Ascending aorta (tissue), 2 donors: ENCODE measurements around the gene CLIP4. TPM values are rescaled to one million over a fixed set of nuclear protein-coding genes. Genes with fewer than 3 reads are reported as not detected.

Source experiments
- DNase-seq, 2 donors: peaks; one replicate each; pipeline ENCODE4 v3.0.0-alpha.2; 2019; ENCODE audit warnings: low spot score in 2 of 2
- H3K27ac ChIP-seq, 2 donors: fragments of 200-600 bp; sonication (generic); one replicate each; pipeline ENCODE4 v1.5.1; 2016 to 2017; ENCODE audit warnings: mild to moderate bottlenecking in 1 of 2
- H3K27me3 ChIP-seq: fragments of 200-600 bp; sonication (generic); one replicate; pipeline ENCODE4 v1.5.1; 2017
- H3K36me3 ChIP-seq, 2 donors: fragments of 200-600 bp; sonication (generic); one replicate each; pipeline ENCODE4 v1.5.1; 2016
- H3K4me1 ChIP-seq, 2 donors: fragments of 200-600 bp; sonication (generic); one replicate each; pipeline ENCODE4 v1.5.1; 2016 to 2017; ENCODE audit warnings: mild to moderate bottlenecking in 1 of 2
- H3K4me3 ChIP-seq, 2 donors: fragments of 200-600 bp; sonication (generic); one replicate each; pipeline ENCODE4 v1.5.1; 2016 to 2017; ENCODE audit warnings: mild to moderate bottlenecking in 1 of 2
- H3K9me3 ChIP-seq, 2 donors: fragments of 200-600 bp; sonication (generic); one replicate each; pipeline ENCODE4 v1.5.1; 2016
- CTCF ChIP-seq, 3 experiments: fragments of 200-600 bp in 2 of 3; fragments of 450-650 bp in 1 of 3; sonication (generic) in 2 of 3; IDR thresholded peaks; one replicate each; pipeline ENCODE4 v1.5.1; 2016 to 2019; ENCODE audit warnings: antibody characterized with exemption in 3 of 3, mild to moderate bottlenecking in 1 of 3, moderate library complexity in 1 of 3
- intact Hi-C: fragments of 100-400 bp; cut with DNase I; formaldehyde crosslinking; loops from one replicate; pipeline ENCODE4 v1.15.1; 2023
- total RNA-seq: library from RNA; depleted of rRNA; stranded (reverse); fragments of >200 nt; gene quantifications from one replicate; pipeline ENCODE4 v1.1.0, GENCODE V29; 2016

The CLIP4 gene
- total RNA-seq, 1 donor from 2014 or later, result 9.5 TPM

- Histone ChIP-seq H3K4me1 (no peaks in the 10 kb centered on the region), H3K27ac (no peak overlapping the region), H3K9me3 (no peaks in the 10 kb centered on the region), H3K4me3 (no peak overlapping the region), H3K36me3 (no peaks in the 10 kb centered on the region), H3K27me3 (no peaks in the 10 kb centered on the region)
- no peak for TF ChIP-seq CTCF (IDR thresholded peaks at IDR 0.05)
- no peak for DNase-seq
- intact Hi-C loops, result no loop called here
Observed at GRCh38 chr2:29225814-29226213, 110.6 kb downstream of the CLIP4 start.

- DNase-seq, result no peak
- Histone ChIP-seq H3K9me3 (no peaks in the 10 kb centered on the region), H3K27ac (no peak overlapping the region), H3K36me3 (no peaks in the 10 kb centered on the region), H3K27me3 (no peaks in the 10 kb centered on the region), H3K4me1 (no peaks in the 10 kb centered on the region), H3K4me3 (no peak overlapping the region)
- intact Hi-C loops, result no loop called here
- no peak for TF ChIP-seq CTCF (IDR thresholded peaks at IDR 0.05)
Observed at GRCh38 chr2:29226375-29226774, 111.2 kb downstream of the CLIP4 start.

- Histone ChIP-seq H3K9me3 (no peaks in the 10 kb centered on the region), H3K4me3 (no peak overlapping the region), H3K36me3 (no peaks in the 10 kb centered on the region), H3K27ac (no peak overlapping the region), H3K27me3 (no peaks in the 10 kb centered on the region), H3K4me1 (no peaks in the 10 kb centered on the region)
- TF ChIP-seq CTCF (IDR thresholded peaks at IDR 0.05), result no peak
- intact Hi-C loops, result no loop called here
- DNase-seq, result no peak
Observed at GRCh38 chr2:29226808-29227207, 111.6 kb downstream of the CLIP4 start.

- H3K9me3 ChIP-seq, result no peaks in the 10 kb centered on the region
- no peaks in the 10 kb centered on the region for H3K36me3 ChIP-seq
- no peak for DNase-seq
- no peaks in the 10 kb centered on the region for H3K4me1 ChIP-seq
- H3K27me3 ChIP-seq, result no peaks in the 10 kb centered on the region
- no peak for TF ChIP-seq CTCF (IDR thresholded peaks at IDR 0.05)
- no peak overlapping the region for H3K27ac ChIP-seq
- H3K4me3 ChIP-seq, result no peak overlapping the region
- intact Hi-C loops, result no loop called here
Observed at GRCh38 chr2:29227935-29228675, 112.9 kb downstream of the CLIP4 start.

GRCh38 chr2:29228947-29229346, 113.7 kb downstream of the CLIP4 start:
- H3K9me3 ChIP-seq, result no peaks in the 10 kb centered on the region
- no peak for TF ChIP-seq CTCF (IDR thresholded peaks at IDR 0.05)
- no peak overlapping the region for H3K27ac ChIP-seq
- intact Hi-C loops, result no loop called here
- no peak overlapping the region for H3K4me3 ChIP-seq
- H3K4me1 ChIP-seq, result no peaks in the 10 kb centered on the region
- DNase-seq, result no peak
- no peaks in the 10 kb centered on the region for H3K27me3 ChIP-seq
- no peaks in the 10 kb centered on the region for H3K36me3 ChIP-seq

GRCh38 chr2:29229640-29230039, 114.4 kb downstream of the CLIP4 start:
- H3K36me3 ChIP-seq, result no peaks in the 10 kb centered on the region
- intact Hi-C loops, result no loop called here
- TF ChIP-seq CTCF (IDR thresholded peaks at IDR 0.05), result no peak
- no peaks in the 10 kb centered on the region for H3K27me3 ChIP-seq
- no peak overlapping the region for H3K27ac ChIP-seq
- DNase-seq, result no peak
- H3K4me3 ChIP-seq, result no peak overlapping the region
- H3K4me1 ChIP-seq, result no peaks in the 10 kb centered on the region
- H3K9me3 ChIP-seq, result no peaks in the 10 kb centered on the region
